ENCODE measurements around the gene STON2. TPM values are rescaled to one million over a fixed set of nuclear protein-coding genes. Genes with fewer than 3 reads are reported as not detected.
A peak's percentile ranks its signal among the peaks of the same experiment; 100 is the strongest.

Gene STON2
- total and polyA plus RNA-seq, 8 donors: 8.4 to 46.7 (median 12.3) TPM

DNA sequence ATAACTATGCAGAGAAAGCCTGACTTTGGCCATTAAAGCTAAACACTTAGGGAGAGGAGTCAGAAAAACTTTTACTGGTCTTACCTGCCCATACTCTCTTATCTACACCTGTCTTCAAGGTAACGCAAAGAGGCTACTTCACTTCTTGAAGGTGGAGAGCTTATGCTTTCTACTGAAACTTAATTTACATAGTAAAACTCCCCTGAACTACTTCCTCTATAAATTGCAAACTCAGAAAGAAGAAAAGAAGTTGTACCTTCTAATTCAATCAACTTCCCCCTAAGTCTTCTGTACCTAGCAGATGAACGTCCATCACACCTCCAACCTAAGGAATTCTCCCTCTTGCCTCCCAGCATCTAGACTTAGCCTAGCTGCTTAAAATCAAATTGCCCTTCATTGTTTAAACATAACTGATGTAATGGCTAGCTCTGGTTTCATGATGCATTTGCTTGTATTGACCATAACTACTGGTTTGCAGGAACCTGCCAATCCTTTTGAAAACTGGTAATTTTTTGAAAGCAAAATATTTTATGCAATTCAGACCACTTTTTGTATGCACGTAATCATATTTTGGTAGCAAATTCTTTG is 87.7 kb downstream of the STON2 start:
- Histone ChIP-seq H3K4me3 (no peak overlapping the region), H3K4me1 (peaks cover 10 to 20% of the 10 kb centered on the region in 2 donors), H3K27ac (no peak overlapping the region), H3K9me3 (no peaks in the 10 kb centered on the region), H3K27me3 (no peaks in the 10 kb centered on the region), H3K36me3 (no peaks in the 10 kb centered on the region)
- intact Hi-C loops (cut with DNase I): no loop called here
- ATAC-seq: no peak
- TF ChIP-seq, protein P1, sequence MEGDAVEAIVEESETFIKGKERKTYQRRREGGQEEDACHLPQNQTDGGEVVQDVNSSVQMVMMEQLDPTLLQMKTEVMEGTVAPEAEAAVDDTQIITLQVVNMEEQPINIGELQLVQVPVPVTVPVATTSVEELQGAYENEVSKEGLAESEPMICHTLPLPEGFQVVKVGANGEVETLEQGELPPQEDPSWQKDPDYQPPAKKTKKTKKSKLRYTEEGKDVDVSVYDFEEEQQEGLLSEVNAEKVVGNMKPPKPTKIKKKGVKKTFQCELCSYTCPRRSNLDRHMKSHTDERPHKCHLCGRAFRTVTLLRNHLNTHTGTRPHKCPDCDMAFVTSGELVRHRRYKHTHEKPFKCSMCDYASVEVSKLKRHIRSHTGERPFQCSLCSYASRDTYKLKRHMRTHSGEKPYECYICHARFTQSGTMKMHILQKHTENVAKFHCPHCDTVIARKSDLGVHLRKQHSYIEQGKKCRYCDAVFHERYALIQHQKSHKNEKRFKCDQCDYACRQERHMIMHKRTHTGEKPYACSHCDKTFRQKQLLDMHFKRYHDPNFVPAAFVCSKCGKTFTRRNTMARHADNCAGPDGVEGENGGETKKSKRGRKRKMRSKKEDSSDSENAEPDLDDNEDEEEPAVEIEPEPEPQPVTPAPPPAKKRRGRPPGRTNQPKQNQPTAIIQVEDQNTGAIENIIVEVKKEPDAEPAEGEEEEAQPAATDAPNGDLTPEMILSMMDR (IDR thresholded peaks at IDR 0.05): no peak
- no peak for DNase-seq

- peak in 1 of 4 donors; percentile 16 for DNase-seq
- no peak overlapping the region for H3K27ac ChIP-seq
- no peaks in the 10 kb centered on the region for H3K36me3 ChIP-seq
Observed at GRCh38 chr14:81311778-81312177, 88.3 kb downstream of the STON2 start.

GRCh38 chr14:81311141-81311540 is 89.0 kb downstream of the STON2 start:
- Histone ChIP-seq H3K4me1 (peaks cover 10 to 20% of the 10 kb centered on the region in 2 donors), H3K27me3 (no peaks in the 10 kb centered on the region), H3K36me3 (no peaks in the 10 kb centered on the region), H3K27ac (no peak overlapping the region), H3K4me3 (no peak overlapping the region), H3K9me3 (no peaks in the 10 kb centered on the region)
- intact Hi-C loops (cut with DNase I): no loop called here
- ATAC-seq (peak; percentile 55), DNase-seq (peak in 1 of 4 donors; percentile 20)
- TF ChIP-seq, protein P1 (IDR thresholded peaks at IDR 0.05): no peak

More at GRCh38 chr14:81311778-81312177, 88.3 kb downstream of the STON2 start:
- Histone ChIP-seq H3K9me3 (no peaks in the 10 kb centered on the region), H3K27me3 (no peaks in the 10 kb centered on the region), H3K4me1 (peaks cover 10 to 20% of the 10 kb centered on the region in 2 donors), H3K4me3 (no peak overlapping the region)
- TF ChIP-seq, protein P1 (IDR thresholded peaks at IDR 0.05): no peak
- intact Hi-C loops (cut with DNase I): no loop called here
- peak; percentile 10 for ATAC-seq

- no peak overlapping the region for H3K27ac ChIP-seq
- intact Hi-C loops (cut with DNase I): no loop called here
- TF ChIP-seq, protein P1 (IDR thresholded peaks at IDR 0.05): no peak
- H3K9me3 ChIP-seq: no peaks in the 10 kb centered on the region
- no peaks in the 10 kb centered on the region for H3K27me3 ChIP-seq
- no peak overlapping the region for H3K4me3 ChIP-seq
- DNase-seq: no peak
- no peaks in the 10 kb centered on the region for H3K36me3 ChIP-seq
- no peak for ATAC-seq
- H3K4me1 ChIP-seq: peaks cover 10 to 20% of the 10 kb centered on the region in 2 donors
Observed at GRCh38 chr14:81310606-81311005, 89.5 kb downstream of the STON2 start.

DNA sequence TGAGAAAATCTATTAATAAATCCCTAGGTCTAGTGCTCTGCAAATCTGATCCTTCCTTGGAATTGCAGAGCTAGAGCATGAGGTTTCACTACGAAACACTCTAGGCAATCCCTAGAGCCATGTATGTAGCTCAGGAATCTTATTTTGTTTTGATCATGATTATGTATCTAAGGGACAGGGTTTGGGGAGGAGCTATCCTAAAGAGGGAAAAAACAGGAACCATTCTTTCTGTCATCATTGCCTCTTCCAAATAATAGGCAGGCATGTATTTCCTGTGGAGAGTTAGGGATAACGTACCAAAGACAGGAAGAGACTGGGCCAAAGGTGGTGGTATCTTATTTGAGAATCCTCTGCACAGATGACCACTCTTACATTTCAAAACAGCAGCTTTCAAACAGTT is 90.6 kb downstream of the STON2 start:
- no peak for ATAC-seq
- TF ChIP-seq, protein P1 (IDR thresholded peaks at IDR 0.05): no peak
- intact Hi-C loops (cut with DNase I): no loop called here

More for the DNA sequence above, 90.6 kb downstream of the STON2 start:
- no peak for DNase-seq
- no peak overlapping the region for H3K27ac ChIP-seq
- no peak overlapping the region for H3K4me3 ChIP-seq
- H3K27me3 ChIP-seq: no peaks in the 10 kb centered on the region
- H3K4me1 ChIP-seq: peaks cover 6 to 20% of the 10 kb centered on the region in 2 donors
- no peaks in the 10 kb centered on the region for H3K36me3 ChIP-seq
- H3K9me3 ChIP-seq: no peaks in the 10 kb centered on the region
